HG02885 (cell line): Measurements from ENCODE around the gene STAG1.
"Not testable (repeated sequence)": the region's sequence is repeated elsewhere in the genome, so short reads cannot be mapped to it uniquely, and the experiment has no call there.

Experiments used
- ATAC-seq: cut with Tn5 transposase; IDR thresholded peaks from one replicate; pipeline ENCODE4 v1.9.1; 2021; ENCODE audit warnings: mild to moderate bottlenecking; ENCODE audit not compliant: unreplicated experiment, poor library complexity

STAG1 gene

GRCh38 chr3:136749602-136750001 lies 2.6 kb downstream of the STAG1 start:
- not testable (repeated sequence) for ATAC-seq

GRCh38 chr3:136749091-136749490 lies 3.1 kb downstream of the STAG1 start:
- no peak for ATAC-seq

DNA sequence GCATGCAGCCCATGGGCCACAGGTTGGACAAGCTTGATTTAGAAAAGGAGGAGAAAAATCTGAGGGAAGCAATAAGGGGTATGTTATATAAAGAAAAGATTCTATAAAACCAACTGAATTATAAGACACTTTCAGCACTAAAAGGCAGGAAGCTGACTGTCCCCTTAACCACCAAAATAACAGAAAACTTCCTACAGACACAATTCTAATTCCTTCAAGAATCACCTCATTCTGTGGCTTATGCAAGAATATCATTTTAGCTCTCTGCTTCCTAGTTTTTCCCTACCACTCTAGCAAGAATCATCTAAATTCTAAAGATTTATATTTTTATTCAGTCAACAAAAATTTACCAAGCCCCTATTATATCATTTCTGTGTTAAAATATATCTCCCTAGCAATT lies 6.3 kb downstream of the STAG1 start:
- ATAC-seq = no peak

DNA sequence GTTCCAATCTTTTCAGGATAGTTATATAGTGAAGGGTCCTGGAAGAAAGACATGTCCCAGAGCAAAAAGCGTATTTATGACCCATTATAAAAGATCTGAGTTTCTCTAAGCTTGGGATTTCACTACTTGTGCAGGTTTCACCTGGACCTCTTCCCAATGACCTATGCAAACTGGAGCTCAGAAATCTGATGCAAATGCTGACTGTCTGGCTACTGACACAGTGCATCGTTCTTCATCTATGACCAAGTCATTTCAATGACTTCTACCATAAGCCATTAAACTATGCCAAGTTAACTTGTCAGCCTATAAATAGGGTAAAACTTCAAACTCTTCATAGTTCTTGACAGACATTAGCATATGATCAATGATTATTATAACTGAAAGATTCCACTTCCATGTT lies 11.1 kb downstream of the STAG1 start:
- no peak for ATAC-seq

- ATAC-seq = no peak
Measured at GRCh38 chr3:136740351-136740958, 11.7 kb downstream of the STAG1 start.

DNA sequence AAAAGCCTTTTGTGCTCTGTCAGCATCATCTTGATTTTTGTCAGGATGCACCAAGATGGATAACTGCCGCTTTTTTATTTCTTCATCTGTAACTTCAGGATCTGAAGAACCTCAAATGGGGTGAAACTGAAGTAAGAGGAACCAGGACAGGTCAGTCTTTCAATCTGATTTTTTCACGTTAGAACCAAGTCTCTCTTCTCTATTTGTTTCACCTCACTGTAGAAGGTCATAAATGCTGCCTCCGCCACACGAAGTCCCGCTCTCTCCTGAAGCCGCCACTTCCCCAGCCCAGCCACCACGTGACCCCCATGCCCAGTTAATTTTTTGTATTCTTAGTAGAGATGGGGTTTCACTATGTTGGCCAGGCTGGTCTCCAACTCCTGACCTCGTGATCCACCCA lies 15.2 kb downstream of the STAG1 start:
- not testable (repeated sequence) for ATAC-seq

GRCh38 chr3:136735103-136735502 lies 17.1 kb downstream of the STAG1 start:
- no peak for ATAC-seq

DNA sequence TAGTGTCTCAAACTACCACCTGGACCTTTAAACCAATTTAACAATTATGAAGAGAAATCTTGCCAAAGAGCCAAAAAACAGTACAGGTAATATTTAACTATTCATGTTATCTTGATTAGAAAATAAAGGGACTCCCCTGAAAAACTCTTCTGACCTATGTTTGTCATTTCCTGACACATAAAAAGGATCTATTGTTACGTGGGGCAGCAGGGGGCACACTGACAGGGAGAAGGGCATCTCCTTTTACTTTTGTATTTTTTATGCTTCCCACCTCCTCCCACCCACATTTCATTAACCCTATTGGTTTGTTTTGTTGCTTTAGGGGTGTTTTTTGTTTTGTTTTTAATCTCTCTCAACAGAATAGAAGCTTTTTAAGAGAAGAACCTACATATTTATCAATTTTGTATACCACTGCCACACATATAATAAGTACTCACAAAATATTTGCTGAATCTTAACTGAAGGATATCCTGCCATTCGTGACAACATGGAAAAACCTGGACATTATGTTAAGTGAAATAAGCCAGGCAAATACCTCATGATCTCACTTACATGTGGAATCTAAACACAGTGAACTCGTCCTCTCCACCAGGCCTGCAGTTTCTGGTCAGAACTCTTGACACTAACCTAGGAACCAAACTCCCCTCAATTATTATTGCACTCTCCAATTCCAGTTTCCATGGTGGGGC lies 17.7 kb downstream of the STAG1 start:
- no peak for ATAC-seq

- no peak for ATAC-seq
Measured at GRCh38 chr3:136733317-136733833, 18.8 kb downstream of the STAG1 start.

DNA sequence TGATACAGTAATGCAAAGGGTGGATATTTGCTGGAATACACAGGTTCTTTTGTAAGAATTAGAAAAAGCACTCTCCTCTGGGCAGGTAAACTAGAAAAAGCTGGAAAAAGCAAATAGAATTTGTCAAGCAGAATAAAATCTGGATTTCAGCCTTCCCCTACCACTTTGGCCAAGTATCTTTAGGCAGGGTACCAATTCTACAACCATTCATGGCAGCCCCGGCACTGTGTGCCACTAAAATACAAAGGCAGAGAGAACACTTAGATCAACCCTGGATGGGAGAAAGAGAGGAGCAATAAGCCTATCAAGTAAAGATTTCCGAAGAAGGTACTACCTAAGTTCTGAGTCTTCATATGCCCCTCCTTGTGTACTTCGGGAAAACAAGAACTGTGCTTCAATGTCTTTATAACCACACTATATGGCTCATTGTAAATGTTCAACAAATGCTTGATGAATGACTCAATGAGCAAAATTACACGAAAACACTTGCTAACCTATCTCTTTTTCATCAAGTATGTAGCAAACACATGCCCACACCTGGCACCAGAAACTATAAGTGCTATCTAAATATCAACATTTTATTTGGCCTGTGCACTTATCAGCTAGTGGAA lies 20.8 kb downstream of the STAG1 start:
- ATAC-seq = no peak

GRCh38 chr3:136730595-136731273 lies 21.4 kb downstream of the STAG1 start:
- peak; percentile 78 for ATAC-seq

DNA sequence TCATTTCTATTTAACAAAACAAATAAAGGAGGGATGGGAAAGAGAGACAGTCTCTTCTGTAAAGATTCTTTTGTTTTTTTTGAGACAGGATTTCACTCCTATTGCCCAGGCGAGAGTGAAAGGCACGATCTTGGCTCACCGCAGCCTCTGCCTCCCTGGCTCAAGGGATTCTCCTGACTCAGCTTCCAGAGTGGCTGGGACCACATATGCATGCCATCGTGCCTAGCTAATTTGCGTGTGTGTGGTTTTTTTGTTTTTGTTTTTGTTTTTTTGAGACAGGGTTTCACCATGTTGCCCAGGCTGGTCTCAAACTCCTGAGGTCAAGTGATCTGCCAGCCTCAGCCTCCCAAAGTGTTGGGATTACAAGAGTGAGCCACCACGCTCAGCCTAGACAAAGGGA lies 23.3 kb downstream of the STAG1 start:
- ATAC-seq = no peak

DNA sequence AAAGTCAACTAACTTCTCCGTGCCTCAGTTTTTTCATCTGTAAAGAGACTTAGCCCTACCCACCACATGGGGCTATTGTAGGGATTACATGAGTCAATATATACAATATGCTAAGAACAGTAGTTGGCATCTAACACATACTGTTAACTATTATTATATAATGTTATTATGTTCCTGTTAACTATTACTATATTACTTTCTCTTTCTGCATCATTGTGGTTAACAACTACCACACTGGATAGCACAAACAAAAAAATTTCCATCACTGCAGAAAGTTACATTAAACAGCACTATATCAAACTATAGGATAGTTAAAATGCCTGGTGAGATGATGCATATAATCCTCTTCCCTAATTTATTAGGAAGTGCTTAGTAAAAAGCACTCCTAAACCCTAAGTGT lies 23.7 kb downstream of the STAG1 start:
- peak; percentile 53 for ATAC-seq

- no peak for ATAC-seq
Measured at GRCh38 chr3:136725468-136725867, 26.7 kb downstream of the STAG1 start.

DNA sequence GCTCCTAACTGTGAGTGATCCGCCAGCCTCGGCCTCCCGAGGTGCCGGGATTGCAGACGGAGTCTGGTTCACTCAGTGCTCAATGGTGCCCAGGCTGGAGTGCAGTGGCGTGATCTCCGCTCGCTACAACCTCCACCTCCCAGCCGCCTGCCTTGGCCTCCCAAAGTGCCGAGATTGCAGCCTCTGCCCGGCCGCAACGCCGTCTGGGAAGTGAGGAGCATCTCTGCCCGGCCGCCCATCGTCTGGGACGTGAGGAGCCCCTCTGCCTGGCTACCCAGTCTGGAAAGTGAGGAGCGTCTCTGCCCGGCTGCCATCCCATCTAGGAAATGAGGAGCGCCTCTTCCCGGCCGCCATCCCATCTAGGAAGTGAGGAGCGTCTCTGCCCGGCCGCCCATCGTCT lies 29.3 kb downstream of the STAG1 start:
- ATAC-seq = not testable (repeated sequence)

GRCh38 chr3:136722399-136722798 lies 29.8 kb downstream of the STAG1 start:
- not testable (repeated sequence) for ATAC-seq

DNA sequence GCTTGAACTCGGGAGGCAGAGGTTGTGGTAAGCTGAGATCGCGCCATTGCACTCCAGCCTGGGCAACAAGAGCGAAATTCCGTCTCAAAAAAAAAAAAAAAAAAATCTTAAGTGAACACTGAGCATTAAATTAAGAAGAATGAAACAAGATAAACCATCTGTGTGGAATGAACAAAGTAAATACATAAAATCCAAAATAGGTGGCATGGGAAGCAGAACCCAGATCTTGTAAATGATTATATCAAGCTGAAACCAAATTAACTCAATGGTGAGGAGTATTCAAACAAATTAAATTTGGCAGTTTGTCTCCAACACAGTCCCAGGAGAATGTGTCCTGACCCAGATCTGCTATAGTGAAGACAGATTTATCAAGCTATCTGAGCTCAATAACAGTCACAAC lies 32.1 kb downstream of the STAG1 start:
- ATAC-seq = no peak

DNA sequence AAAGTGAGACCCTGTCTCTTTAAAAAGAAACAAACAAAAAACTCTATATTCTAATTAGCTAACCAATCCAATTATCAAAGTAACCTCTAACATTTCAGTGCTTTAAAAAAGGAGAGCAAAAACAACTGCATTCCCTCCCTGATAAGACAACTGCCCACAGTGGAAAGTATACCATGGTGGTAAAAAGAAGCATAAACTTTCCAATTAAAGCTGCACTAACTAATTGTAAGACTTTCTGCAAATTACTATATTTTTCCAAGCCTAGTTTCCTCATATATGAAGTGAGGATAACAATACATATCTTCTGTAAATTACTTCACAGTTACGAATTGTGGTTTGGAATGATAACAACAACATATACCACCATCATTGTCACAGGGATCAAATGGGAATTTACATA lies 35.5 kb downstream of the STAG1 start:
- no peak for ATAC-seq

GRCh38 chr3:136714020-136714419 lies 38.2 kb downstream of the STAG1 start:
- ATAC-seq = no peak

GRCh38 chr3:136712941-136713340 lies 39.2 kb downstream of the STAG1 start:
- ATAC-seq = no peak

GRCh38 chr3:136711888-136712287 lies 40.3 kb downstream of the STAG1 start:
- ATAC-seq = not testable (repeated sequence)
